ENCODE results near the gene PNPLA6.

Gene PNPLA6

DNA sequence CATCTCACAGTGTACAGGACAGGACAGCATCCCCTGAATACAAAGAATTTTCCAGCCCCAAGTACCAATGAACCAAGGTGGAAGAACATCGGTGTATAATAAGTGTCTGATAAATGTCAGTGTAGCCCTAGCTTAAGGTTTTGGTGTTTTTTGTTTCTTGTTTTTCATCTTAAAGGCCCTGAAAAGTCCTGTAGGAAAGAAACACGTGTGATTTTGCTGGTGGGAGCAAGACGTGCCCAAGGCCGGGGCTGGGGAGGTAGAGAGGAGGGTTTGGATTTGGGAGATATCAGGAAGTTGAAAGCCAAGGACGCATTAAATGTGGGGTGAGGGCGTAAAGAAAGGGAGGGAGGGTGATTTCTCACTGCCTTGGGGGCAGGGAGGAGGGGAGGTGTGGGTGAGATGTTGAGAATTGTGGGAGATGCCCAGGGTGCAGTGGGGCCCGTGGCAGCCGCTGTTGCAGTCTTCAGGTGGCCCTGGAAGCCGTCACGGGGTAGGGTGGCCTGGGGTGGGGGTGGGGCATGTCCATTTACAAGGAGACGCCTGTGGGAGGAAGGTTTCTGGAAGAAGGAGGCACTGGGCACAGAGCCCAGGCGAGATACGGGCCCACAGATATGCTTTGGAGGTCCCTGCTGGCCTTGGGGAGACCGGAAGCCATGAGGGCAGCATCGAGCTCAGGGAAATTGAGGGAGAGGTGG, 66.9 kb downstream of the PNPLA6 start:
- H3K4me3 ChIP-seq (ENCODE audit: low read length), result no peak overlapping the region
- TF ChIP-seq ZNF274 (IDR thresholded peaks at IDR 0.05; ENCODE audit: low read depth, low read length), result no peak

DNA sequence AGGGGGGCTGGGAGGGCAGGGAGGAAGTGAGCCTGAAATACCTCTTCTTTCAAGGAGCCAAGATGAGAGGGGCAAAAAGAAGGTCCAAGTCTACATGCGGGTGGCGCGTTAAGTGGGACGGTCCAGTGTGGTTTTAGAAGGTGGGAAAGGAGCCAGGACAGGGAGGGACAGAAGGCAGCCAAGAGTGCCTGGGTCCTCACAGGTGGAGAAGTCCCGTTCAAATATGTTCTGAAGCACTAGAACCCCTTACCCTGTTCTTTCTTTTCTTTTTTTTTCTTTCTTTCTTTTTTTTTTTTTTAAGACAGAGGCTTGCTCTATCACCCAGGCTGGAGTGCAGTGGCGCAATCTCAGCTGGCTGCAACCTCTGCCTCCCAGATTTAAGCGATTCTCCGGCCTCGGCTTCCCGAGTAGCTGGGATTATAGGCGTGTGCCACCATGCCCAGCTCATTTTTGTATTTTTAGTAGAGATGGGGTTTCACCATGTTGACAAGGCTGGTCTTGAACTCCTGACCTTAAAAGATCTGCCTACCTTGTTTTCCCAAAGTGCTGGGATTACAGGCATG, 67.5 kb downstream of the PNPLA6 start:
- H3K4me3 ChIP-seq (ENCODE audit: low read length), result no peak overlapping the region
- TF ChIP-seq ZNF274 (IDR thresholded peaks at IDR 0.05; ENCODE audit: low read depth, low read length), result no peak

DNA sequence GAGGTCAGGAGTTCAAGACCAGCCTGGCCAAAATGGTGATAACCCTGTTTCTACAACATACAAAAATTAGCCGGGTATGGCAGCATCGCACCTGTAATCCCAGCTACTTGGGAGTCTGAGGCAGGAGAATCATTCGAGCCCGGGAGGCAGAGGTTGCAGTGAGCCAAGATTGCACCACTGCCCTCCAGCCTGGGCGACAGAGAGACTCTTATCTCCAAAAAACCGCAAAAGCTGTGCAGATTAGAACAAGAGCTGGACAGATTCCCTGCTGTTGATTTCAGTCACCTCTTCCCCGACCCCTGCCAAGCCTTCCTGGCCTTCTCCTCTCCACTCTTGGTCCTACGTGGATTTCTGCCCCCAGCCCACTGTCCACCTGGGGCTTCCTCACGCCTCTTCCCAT, 68.4 kb downstream of the PNPLA6 start:
- no peak for TF ChIP-seq ZNF274 (IDR thresholded peaks at IDR 0.05; ENCODE audit: low read depth, low read length)
- no peak overlapping the region for H3K4me3 ChIP-seq (ENCODE audit: low read length)

DNA sequence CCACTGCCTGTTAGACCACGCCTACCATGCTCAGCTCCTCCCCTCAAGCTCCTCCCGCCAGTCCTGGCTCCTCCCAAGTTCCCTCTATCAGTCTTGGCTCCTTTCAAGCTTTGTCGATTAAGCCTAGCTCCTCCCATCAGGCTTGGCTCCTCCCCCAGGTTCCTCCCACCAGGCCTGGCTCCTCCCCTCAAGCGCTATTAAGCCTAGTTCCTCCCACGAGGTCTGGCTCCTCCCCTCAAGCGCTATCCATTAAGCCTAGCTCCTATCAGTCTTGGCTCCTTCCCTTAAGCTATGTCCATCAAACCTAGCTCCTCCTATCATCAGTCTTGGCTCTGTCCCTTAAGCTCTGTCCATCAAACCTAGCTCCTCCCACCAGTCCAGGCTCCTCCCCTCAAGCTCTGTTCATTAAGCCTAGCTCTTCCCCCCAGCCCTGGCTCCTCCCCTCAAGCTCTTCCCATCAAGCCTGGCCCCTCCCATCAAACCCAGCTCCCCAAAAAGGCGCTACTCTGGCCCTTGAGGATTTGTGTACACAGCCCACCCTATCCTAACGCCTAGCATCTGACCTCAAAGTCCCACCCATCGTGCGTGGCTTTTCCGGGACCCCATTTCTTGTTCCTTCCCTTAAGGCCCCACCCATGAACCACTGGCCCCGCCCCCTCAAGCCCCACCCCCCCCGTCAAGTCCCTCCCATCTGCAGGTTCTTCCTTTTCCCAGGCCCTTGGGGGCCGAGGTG, 70.1 kb downstream of the PNPLA6 start:
- no peak for TF ChIP-seq ZNF274 (IDR thresholded peaks at IDR 0.05; ENCODE audit: low read depth, low read length)
- no peak overlapping the region for H3K4me3 ChIP-seq (ENCODE audit: low read length)

GRCh38 chr19:7606289-7606688, 70.8 kb downstream of the PNPLA6 start:
- no peak for TF ChIP-seq ZNF274 (IDR thresholded peaks at IDR 0.05; ENCODE audit: low read depth, low read length)
- H3K4me3 ChIP-seq (ENCODE audit: low read length), result no peak overlapping the region

DNA sequence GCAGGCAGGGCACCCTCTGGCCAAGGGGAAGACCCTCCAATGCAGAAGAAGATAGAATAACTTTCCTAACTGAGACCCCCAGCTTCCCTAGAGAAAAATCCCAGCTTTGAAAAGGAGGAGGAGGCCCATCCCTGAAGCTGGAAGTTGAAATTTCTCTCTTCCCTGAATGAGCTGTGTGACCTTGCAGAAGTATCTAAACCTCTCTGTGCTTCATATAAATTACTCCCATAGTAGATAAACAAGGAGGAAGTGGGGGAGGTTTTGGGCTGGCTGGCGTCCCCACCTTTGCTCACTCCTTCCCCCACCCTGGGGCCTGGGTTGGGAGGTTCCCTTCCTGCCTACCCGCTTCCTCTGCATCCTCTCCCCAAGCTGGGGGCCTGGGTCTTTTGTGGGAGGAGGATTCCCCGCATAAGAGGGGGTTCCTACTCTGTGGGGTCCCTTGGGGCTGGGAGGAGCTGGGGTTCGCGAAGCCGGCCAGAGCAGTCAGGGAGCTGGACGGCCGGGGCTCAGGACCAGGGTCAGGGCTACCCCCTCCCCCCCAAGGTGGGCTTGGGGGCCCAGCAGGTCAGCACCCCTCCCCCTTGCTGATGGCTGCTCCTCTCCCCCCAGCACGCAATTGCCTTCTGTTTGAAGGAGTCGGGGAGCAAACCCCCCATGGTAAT, 71.8 kb downstream of the PNPLA6 start:
- H3K4me3 ChIP-seq (ENCODE audit: low read length), result no peak overlapping the region
- TF ChIP-seq ZNF274 (IDR thresholded peaks at IDR 0.05; ENCODE audit: low read depth, low read length), result no peak

GRCh38 chr19:7607874-7608560, 72.5 kb downstream of the PNPLA6 start:
- no peak overlapping the region for H3K4me3 ChIP-seq (ENCODE audit: low read length)
- TF ChIP-seq ZNF274 (IDR thresholded peaks at IDR 0.05; ENCODE audit: low read depth, low read length), result no peak

GRCh38 chr19:7610491-7611240, 75.1 kb downstream of the PNPLA6 start:
- no peak overlapping the region for H3K4me3 ChIP-seq (ENCODE audit: low read length)
- no peak for TF ChIP-seq ZNF274 (IDR thresholded peaks at IDR 0.05; ENCODE audit: low read depth, low read length)
